Measurements from ENCODE around the gene SULT1B1.

Gene SULT1B1

GRCh38 chr4:69748173-69748572 lies 12.2 kb downstream of the SULT1B1 start:
- DNase-seq, result no peak

- DNase-seq, result no peak
Measured at GRCh38 chr4:69744157-69744478, 16.3 kb downstream of the SULT1B1 start.

DNA sequence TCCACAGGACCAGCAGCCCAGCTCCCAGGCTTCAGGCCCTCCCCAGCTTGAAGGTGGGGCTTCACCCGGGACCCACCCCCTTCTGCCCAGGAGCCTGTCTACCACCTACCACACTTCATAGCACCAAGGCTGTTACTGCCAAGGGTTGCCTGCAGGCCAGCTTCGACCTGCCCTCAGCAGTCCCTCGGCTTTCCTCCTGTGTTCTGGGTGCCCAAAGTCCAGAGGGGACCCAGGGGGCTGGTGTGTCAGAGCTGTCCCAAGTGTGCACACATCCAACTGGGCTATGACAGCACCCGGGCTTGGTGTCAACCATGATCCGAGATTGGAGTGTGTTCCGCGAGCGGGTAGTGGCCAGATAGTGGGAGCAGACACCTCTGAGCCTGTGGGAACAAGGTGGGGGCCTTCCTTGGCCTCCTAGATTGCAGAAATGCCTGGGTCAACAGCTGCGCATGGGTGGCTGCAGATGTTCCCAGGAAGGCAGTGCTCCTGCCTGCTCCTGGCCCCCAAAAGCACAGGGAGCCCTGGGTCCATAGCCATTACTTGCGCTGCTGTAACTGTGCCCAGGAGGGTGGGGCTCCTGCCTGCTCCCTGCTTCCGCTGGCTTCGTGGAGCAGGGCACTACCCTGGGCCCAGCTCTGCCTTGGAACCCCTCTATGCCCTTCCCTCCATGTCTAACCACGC lies 16.8 kb downstream of the SULT1B1 start:
- no peak for DNase-seq

- no peak for DNase-seq
Measured at GRCh38 chr4:69742596-69742995, 17.8 kb downstream of the SULT1B1 start.

GRCh38 chr4:69738872-69739271 lies 21.5 kb downstream of the SULT1B1 start:
- no peak for DNase-seq

- DNase-seq, result no peak
Measured at GRCh38 chr4:69735119-69735518, 25.3 kb downstream of the SULT1B1 start.

GRCh38 chr4:69731847-69732246 lies 28.6 kb downstream of the SULT1B1 start:
- no peak for DNase-seq

GRCh38 chr4:69731241-69731640 lies 29.2 kb downstream of the SULT1B1 start:
- no peak for DNase-seq

DNA sequence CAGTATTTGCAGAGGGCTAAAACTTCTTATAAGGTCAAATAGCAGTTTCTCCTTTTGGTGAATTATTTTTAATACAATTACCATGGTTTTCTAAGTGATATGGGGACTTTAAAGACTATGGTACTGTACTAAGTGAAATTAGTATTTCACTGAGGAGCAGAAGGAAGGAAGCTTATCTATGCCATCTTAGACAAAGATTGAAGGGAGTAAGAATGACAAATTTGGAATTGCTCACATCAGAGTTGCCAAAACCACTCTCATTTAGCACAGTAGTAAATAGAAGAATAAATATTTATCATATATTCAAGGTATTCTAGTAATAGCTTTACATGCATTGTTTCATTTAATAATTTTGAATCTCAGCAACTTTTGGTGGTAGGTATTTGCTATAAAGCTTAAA lies 30.4 kb downstream of the SULT1B1 start:
- no peak for DNase-seq

- no peak for DNase-seq
Measured at GRCh38 chr4:69727926-69728325, 32.5 kb downstream of the SULT1B1 start.

DNA sequence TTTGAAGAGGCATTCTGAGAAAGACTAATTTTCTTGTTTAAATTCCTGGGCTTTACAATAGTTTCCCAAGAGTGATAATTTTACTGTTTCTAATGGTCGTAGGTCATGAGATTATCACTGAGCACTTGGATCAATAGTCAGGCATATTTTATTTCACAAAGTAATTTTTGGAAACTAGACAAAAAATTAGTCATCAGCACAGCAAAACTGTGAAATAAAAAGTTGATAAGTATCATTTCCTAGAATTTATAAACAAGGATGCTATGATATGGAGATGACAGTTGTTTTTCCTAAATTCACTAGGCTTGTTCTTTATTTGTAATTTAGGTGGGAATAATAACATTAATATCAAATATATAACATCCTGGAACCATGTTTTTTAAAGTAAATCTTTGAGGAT lies 33.0 kb downstream of the SULT1B1 start:
- no peak for DNase-seq

DNA sequence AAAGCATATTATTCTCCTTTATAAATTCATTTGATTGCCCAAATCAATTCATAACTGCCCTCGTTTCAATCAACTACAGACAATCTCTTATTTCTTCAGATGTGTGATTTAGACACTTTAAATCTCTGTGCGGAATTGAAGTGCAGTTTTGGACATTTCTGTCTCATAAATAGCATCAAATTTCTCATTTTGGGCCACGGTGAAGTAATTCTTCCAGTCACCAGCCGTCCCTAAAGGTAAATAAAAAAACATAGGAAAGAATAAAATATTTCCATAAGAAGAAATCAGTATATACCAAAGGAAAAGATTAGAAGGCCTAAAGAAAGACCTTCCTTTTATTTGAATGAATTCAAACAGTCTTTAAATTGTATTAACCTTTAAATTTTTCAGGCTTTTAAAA lies 33.4 kb downstream of the SULT1B1 start:
- no peak for DNase-seq

GRCh38 chr4:69718396-69719271 lies 41.8 kb downstream of the SULT1B1 start:
- no peak for DNase-seq

DNA sequence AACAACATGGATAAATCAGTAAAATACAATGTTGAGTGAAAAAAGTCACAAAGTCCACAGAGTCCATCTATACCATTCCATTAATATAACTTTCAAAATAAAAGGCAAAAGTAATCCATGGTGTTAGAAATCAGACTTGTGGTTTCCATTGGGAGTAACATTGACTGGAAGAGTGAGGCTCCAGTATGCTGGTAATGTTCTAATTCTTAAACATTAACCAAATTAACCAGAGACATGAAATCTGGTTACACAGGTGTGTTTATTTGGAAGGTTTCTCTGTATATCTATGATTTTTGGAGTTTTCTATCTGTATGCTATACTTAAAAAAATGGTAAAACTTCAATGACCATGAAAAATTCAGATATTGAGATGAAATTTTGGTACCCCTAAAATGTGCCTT lies 42.6 kb downstream of the SULT1B1 start:
- no peak for DNase-seq

- DNase-seq, result no peak
Measured at GRCh38 chr4:69716654-69717053, 43.8 kb downstream of the SULT1B1 start.

GRCh38 chr4:69714086-69714485 lies 46.3 kb downstream of the SULT1B1 start:
- DNase-seq, result no peak

DNA sequence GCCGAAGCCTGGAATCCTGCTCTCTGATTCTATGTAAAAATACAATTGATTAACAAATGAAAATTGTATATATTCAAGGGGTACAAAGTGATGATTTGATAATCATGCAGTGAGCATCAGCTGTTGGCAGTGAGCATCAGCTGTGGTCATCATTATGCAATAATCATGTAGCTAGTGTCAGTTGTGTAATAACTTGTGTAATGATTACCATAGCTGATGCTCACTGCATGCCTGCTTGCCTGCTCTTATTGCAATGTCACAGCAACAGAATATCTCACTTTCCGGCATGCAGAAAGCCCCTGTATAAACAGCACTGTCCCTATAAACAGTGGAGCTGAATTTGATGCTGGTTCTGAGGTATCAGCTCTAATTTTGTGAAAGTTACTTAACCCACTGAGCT lies 46.8 kb downstream of the SULT1B1 start:
- no peak for DNase-seq

GRCh38 chr4:69710580-69710979 lies 49.8 kb downstream of the SULT1B1 start:
- DNase-seq, result no peak

GRCh38 chr4:69708211-69708610 lies 52.2 kb downstream of the SULT1B1 start:
- no peak for DNase-seq

- DNase-seq, result no peak
Measured at GRCh38 chr4:69707807-69708206, 52.6 kb downstream of the SULT1B1 start.

DNA sequence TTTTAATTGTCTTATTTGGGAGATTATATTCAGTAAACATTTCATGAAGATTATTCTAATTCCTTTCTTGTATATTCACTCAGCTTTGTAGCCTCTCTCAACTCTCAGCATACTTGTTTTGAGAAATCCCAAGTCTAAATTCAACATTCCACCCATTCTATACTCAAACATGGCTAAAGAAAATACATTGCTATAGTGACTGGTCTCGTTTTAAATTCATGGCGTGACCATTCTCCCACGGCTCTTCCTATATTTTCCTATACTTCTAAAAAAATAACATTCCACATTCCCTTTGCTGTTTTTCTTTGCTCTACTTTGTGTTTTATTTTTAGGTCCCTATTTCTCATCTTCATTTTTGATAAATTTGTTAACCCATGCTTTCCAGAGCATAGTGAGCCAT lies 58.2 kb downstream of the SULT1B1 start:
- DNase-seq, result no peak

DNA sequence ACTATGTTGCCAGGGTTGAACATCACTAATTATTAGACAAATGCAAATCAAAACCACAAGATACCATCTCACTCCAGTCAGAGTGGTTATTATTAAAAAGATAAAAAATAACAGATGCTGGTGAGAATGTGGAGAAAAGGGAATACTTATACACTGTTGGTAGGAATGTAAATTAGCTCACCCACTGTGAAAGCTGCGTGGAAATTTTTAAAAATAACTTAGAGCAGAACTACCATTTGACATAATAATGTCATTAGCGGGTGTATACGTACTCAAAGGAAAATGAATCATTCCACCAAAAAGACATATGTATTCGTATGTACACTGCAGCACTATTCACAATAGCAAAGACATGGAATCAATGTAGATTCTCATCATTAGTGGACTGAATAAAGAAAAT lies 58.7 kb downstream of the SULT1B1 start:
- DNase-seq, result no peak

GRCh38 chr4:69697536-69698242 lies 62.7 kb downstream of the SULT1B1 start:
- DNase-seq, result no peak

DNA sequence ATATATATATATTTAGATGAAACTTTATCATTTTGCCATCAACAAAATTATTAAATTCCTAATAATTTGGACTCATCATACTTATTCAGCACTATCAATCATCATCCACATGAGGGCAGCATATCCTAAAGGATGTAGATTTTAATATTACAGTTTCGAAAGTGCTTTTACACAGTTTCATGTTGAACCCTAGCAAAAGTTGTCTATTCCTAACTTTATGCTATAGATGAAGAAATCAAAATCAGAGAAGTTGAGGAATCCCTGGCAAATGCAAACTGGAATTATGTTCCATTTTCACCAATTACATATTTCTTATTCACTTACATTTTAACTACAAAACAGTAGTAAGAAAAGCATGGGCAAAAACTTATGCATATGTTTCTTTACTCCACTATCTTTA lies 70.8 kb downstream of the SULT1B1 start:
- DNase-seq, result peak; percentile 44
